NCI-H1048 (cell line): ENCODE measurements around the gene LRRFIP1.
"Not testable (repeated sequence)": the region's sequence is repeated elsewhere in the genome, so short reads cannot be mapped to it uniquely, and the experiment has no call there.

ENCODE experiments used
- DNase-seq: peaks from one replicate; lab custom pipeline; 2025; lab: John Stamatoyannopoulos, UW

Gene LRRFIP1

GRCh38 chr2:237627441-237628246 is at the start of gene LRRFIP1:
Gene LRRFIP1 (plus strand): TSS chr2:237627587. CDS start chr2:237627645, 58 bp downstream.
- no peak for DNase-seq

DNA sequence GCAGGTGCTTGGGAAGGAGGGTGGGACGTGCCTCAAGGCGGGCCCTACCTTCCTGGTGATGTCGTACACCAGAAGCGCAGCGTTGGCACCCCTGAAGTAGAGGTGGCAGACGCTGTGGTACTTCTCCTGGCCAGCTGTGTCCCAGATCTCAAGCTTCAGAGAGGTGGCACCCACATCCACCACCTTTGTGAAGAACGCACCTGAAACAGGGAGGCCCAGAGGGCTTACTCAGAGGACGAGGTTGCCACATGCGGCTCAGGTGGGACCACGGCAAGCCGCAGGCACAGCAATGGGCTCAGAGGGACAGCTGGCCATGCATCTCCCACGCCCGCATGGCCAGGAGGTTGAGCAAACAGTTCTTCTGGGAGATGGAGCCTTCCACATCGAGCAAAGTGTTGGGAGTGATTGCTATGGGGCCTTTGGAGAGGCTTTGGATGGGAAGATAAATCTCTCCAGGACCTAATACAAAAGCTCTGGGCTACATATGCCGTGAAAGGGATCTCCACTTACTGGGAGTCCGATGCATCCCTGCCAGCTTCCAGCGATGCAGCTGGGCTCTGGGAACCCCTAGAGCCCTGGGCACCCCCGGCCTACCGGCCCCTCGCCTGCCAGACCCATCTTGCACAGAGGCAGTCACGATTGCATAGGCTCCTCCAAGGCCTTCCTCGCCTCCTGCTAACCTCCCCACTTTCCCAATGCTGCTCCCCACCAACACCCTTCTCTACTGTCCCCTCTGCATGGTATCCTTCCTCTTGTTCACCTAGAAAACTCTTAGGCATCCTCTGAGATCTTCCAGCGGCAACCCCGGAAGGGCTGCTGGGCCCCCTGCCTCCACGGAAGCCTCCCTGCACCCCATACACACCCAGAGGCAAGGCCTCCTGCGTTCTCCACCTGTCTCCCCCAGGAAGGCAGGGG is 49.2 kb upstream of the LRRFIP1 start:
- no peak for DNase-seq

GRCh38 chr2:237581326-237581725 is 46.1 kb upstream of the LRRFIP1 start:
- DNase-seq = no peak

- no peak for DNase-seq
Observed at GRCh38 chr2:237581751-237582746, 45.3 kb upstream of the LRRFIP1 start.

DNA sequence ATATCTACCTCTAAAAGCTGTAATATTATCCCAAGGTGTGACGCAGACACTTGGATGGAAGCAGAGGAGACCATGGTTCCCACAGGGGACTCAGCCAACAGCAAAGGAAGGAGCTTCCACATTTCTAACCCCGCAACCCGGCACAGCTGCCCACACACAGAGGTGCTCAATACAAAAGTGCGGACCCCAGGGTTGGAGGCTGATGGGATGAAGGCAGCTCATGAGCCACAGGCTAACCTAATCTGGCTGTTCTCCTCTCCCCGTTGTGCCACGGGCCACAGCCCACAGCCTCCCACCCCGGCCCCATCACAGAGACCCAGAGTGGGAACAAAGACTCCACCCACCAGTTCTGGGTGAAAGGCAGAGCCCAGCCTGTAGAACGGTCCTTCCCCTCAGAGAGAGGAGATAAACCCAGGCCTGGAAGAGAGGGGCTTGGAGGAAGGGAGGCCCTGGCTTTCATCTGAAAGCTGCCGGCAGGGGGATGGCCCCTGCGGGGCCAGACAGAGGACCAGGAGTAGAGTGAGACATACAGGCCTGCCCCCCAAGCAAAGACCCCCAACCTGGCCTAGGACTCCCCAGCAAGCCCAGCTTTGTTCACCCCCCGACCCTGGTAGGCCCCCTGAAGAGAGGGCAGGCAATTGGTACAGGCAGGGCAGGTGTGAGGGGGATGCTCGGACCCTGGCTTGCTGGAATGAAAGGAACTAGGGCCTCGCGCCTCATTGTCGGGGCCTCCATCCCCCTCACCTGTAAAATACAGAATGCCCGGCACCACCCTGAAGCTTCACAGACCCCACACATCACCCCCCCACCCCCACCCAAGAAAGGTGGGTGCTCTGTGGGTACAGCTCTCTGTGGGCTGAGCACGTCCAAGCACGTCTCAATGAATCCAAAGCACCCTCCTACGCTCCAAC is 43.7 kb upstream of the LRRFIP1 start:
- DNase-seq = no peak

DNA sequence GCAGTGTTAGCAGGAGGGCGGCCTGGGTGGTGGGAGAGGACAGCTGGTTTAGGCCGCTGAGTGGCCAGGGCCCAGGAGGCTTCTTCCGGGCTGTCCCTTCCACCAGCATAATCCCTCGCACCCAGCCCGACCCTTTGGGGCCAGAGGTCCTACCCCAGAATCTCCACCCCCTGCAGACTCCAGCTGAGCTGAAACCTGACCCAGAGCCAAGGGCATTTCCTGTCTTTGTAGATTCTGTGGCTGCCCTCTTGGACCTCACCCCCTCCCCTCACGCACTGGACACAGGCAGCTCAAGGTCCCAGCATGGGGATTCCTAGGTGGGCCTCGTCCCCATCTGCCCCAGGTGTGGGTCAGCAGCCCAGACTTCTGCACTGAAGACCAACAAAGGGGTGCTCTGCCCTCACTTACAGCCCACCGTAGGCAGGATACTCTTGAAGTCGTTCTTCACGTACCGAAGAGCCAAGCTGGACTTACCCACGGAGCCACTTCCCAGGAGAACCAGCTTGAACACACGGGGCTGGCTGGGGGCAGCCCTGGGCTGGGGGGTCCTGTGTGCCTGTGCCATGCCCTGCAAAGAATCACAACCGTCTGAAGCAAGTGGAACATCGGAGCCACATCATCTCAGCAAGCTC is 41.7 kb upstream of the LRRFIP1 start:
- DNase-seq = no peak

GRCh38 chr2:237588044-237588696 is 39.2 kb upstream of the LRRFIP1 start:
- no peak for DNase-seq

DNA sequence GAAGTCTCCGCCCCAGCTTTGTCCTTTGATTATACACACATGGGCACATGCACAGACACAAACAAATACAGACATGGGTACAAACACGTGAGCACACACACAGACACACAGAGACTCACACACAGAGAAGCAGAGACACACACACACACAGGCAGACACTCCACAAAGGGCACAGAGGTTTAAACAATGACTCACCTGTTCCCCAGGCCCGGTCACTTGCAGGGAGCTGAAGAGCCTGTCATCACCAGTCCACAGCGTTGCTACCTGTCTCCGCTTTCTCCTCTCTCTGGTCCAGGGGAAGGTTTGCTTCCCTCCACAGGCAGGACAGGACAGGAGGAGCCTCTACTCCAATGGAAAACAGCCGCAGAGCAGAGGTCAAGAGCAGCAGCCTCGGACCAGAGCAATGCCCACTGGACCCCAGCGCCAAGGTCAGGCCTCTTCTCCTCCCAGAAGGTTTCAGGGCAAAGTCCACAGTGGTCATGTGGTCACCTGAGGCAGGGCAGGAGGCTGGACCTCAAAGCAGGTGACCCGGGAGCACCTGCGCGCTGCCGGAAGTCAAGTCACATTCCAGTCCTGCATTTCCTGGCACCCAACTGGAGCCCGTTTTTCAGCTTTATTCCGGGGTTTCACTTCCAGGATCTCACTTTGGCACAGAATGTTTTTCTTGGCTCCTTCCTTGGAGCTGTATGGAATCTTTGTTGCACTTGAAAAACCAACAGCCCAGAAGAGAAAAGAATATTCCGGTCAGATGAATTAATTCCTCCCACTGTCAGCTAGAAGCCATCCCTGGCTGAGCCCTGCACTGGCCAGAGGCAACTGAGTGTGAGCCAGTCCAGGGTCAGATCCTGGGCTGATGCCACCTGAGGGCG is 36.9 kb upstream of the LRRFIP1 start, which contains the start of gene RAB17:
TSS of gene RAB17 (minus strand) at position 463 of the 869 bp plus-strand sequence. CDS start 4,580 bp downstream, outside the sequence.
- no peak for DNase-seq

GRCh38 chr2:237591141-237591881 is 36.1 kb upstream of the LRRFIP1 start:
- DNase-seq = no peak

DNA sequence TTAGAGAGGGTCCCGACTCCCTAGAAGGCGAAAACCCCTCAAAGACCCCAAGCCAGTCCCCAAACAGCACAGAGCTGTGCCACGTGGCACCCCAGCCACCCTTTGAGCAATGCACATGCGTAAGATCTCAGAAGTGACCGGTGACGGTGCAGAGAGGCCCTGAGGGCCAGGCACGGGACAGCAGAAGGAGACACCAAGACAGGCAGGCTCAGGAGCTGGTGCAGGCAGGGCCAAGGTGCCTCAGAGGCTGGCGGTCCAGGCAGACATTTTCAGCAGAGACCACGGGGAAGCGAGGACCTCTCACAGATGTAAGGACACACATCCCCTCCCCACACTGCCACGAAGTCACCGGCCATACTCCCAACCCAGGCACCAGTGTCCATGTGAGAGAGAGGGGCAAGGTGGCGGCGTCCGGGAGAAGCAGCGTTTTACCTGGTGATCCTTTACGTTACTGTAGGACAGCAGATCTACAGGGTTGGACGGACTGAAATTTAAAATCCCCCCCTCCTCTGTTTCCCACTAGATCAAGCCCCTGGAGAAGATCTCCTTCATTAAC is 34.9 kb upstream of the LRRFIP1 start:
- DNase-seq = no peak

GRCh38 chr2:237593036-237593435 is 34.4 kb upstream of the LRRFIP1 start:
- DNase-seq = no peak

- DNase-seq = no peak
Observed at GRCh38 chr2:237593596-237594320, 33.6 kb upstream of the LRRFIP1 start.

GRCh38 chr2:237594514-237594871 is 32.9 kb upstream of the LRRFIP1 start:
- DNase-seq = no peak

DNA sequence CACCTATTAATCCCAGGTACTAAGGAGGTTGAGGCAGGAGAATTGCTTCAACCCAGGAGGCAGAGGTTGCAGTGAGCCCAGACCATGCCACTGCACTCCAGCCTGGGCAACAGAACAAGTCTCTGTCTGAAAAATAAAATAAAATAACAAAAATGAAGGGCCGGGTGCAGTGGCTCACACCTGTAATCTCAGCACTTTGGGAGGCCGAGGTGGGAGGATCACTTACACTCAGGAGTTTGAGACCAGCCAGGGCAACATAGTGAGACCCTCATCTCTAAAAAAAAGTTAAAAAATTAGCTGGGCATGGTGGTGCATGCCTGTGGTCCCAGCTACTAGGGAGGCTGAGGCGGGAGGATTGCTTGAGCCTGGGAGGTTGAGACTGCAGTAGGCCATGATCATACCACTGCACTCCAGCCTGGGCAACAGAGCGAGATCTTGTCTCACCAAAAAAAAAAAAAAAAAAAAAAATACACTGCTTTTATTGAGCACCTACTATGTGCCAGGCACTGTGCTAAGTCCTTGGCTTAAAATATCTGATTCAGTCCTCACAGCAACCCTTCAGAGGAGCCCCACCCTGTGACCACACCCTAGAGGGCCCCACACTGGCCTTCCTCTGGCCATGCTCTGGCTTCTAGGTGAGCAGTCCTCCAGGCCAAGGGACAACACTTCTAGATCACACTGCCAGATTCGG is 31.4 kb upstream of the LRRFIP1 start:
- not testable (repeated sequence) for DNase-seq

DNA sequence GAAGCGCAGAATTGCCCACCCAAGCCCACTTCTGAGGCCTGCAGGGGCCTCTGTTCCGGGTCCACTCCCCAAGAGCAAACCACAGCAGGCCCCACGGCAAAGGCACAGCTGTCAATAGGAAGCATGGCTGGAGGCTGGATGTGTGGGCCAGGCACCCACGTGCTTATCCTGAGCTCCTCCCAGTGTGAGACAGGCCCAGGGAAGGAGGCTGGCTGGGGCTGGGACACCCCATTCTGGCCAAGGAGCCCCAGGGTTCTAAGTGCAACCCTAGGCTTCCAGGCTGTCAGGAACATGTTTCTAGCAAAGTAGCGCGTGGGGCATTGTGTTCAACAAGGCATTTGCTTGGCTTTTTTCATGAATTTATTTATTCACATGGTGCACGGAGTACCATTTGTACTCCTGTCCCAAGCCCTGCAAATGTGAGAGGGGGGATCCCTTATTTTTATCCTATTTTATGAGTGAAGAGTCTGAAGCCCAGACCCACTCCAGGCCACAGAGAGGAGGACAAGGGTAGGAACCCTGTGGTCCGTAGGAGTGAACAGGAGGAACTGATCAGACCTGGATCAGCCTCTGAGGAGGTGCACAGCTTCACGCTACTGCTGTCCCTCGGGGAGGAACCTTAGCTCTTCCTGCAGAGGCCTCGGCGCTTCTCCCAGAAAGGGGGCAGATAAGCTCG is 30.7 kb upstream of the LRRFIP1 start:
- DNase-seq = no peak
